Colonic mucosa (tissue), 4 donors: Measurements from ENCODE around the gene CYTH3. TPM values are rescaled to one million over a fixed set of nuclear protein-coding genes. Genes with fewer than 3 reads are reported as not detected.
"Not testable (repeated sequence)": the region's sequence is repeated elsewhere in the genome, so short reads cannot be mapped to it uniquely, and the experiment has no call there.

Source experiments
- DNase-seq: peaks from one replicate; pipeline ENCODE4 v3.0.0-alpha.2; 2020
- H3K27ac ChIP-seq: fragments of 200-600 bp; one replicate; pipeline ENCODE4 v1.8.0; 2021
- H3K27me3 ChIP-seq: fragments of 200-600 bp; one replicate; pipeline ENCODE4 v1.8.0; 2021
- H3K36me3 ChIP-seq: fragments of 200-600 bp; one replicate; pipeline ENCODE4 v1.8.0; 2021
- H3K4me1 ChIP-seq: fragments of 200-600 bp; one replicate; pipeline ENCODE4 v1.8.0; 2021; ENCODE audit warnings: mild to moderate bottlenecking
- H3K4me3 ChIP-seq: fragments of 200-600 bp; one replicate; pipeline ENCODE4 v1.8.0; 2021
- H3K9ac ChIP-seq, 2 donors: one replicate each; pipeline ENCODE4 v1.7.0; 2013; ENCODE audit warnings: control low read depth in 2 of 2, low read depth in 2 of 2, low read length in 2 of 2
- H3K9me3 ChIP-seq: fragments of 200-600 bp; one replicate; pipeline ENCODE4 v1.8.0; 2021
- intact Hi-C: fragments of 100-400 bp; cut with DNase I; formaldehyde crosslinking; loops from one replicate; pipeline ENCODE4 v1.14.1; 2022
- total RNA-seq, 2 donors: library from RNA; stranded (reverse); fragmentation: NEBNext Ultra II Directional in 1 of 2; extraction: Animal tissue kit (Norgen Biotek cat#: 25700) in 1 of 2; gene quantifications; one replicate each; pipeline ENCODE4 v1.2.1, GENCODE V29; 2021
- TF ChIP-seq, protein P1 (sequence below): fragments of 200-600 bp; IDR thresholded peaks from one replicate; pipeline ENCODE4 v1.8.0; 2022; ENCODE audit warnings: antibody characterized with exemption, mild to moderate bottlenecking
- donor health status: healthy.
- donor health status: DM: no; HTN: no; CAD: no.
- donor health status: DM: no; HTN: no; CAD: no.

Gene CYTH3
- total RNA-seq, 2 donors from 2014 or later = 9.1 to 11.3 TPM

DNA sequence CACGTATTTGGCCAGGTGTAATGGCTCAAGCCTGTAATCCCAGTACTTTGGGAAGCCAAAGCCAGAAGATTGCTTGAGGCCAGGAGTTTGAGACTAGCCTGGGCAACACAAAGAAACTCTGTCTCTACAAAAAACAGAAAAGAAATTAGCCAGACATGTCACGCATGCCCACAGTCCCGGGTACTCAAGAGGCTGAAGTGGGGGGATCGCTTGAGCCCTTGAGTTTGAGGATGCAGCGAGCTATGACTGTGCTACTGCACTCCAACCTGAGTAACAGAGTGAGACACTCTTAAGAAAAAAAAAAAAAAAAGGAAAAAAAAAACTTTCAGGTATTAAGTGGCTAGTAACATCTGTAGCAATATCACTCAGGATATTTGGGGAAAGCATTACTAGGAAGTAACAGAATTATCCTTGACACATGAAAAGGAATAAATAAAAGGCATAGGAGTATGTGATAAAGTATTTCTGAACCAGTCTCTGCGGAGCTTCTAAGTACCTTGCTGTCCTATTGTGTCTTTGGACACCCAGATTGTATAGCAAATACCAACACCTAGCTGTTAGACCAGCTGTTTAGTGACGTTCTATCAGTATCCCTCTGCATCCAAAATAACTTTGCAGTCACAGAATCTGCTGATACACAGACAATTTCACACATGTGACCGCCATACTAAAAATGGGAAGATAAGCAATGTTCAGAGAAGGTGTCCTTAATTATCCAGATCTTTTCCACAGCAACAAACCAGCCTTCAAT, 74.4 kb downstream of the CYTH3 start:
- H3K36me3 ChIP-seq = no peaks in the 10 kb centered on the region
- H3K27me3 ChIP-seq = no peaks in the 10 kb centered on the region
- no peak overlapping the region for H3K4me3 ChIP-seq
- intact Hi-C loops = no loop called here
- no peak overlapping the region for H3K9ac ChIP-seq
- H3K9me3 ChIP-seq = no peaks in the 10 kb centered on the region
- H3K27ac ChIP-seq = no peak overlapping the region
- TF ChIP-seq, protein P1, sequence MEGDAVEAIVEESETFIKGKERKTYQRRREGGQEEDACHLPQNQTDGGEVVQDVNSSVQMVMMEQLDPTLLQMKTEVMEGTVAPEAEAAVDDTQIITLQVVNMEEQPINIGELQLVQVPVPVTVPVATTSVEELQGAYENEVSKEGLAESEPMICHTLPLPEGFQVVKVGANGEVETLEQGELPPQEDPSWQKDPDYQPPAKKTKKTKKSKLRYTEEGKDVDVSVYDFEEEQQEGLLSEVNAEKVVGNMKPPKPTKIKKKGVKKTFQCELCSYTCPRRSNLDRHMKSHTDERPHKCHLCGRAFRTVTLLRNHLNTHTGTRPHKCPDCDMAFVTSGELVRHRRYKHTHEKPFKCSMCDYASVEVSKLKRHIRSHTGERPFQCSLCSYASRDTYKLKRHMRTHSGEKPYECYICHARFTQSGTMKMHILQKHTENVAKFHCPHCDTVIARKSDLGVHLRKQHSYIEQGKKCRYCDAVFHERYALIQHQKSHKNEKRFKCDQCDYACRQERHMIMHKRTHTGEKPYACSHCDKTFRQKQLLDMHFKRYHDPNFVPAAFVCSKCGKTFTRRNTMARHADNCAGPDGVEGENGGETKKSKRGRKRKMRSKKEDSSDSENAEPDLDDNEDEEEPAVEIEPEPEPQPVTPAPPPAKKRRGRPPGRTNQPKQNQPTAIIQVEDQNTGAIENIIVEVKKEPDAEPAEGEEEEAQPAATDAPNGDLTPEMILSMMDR = no peak
- H3K4me1 ChIP-seq = no peaks in the 10 kb centered on the region
- no peak for DNase-seq

DNA sequence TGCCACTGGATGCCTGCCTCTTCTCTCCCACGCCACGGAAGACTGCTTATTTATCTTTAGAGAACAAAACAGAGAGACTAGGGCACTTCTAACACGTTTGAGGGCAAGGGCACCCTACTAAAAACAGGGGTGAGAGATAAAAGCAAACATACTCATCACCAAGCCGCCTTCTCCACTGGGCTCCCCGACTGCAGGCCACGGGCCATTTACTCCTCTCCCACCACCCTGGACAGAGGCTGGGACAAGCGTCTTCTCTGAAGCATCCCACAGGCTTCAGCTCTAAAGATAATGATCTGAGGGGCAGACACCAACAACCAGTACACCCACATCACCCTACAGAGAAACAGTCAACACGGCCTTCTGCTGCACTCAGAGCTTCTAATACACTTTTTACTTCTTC, 78.7 kb downstream of the CYTH3 start:
- Histone ChIP-seq H3K9me3 (no peaks in the 10 kb centered on the region), H3K9ac (no peak overlapping the region), H3K36me3 (no peaks in the 10 kb centered on the region), H3K27me3 (no peaks in the 10 kb centered on the region), H3K4me1 (no peaks in the 10 kb centered on the region), H3K4me3 (no peak overlapping the region), H3K27ac (no peak overlapping the region)
- intact Hi-C loops = no loop called here
- TF ChIP-seq, protein P1 = no peak
- no peak for DNase-seq

DNA sequence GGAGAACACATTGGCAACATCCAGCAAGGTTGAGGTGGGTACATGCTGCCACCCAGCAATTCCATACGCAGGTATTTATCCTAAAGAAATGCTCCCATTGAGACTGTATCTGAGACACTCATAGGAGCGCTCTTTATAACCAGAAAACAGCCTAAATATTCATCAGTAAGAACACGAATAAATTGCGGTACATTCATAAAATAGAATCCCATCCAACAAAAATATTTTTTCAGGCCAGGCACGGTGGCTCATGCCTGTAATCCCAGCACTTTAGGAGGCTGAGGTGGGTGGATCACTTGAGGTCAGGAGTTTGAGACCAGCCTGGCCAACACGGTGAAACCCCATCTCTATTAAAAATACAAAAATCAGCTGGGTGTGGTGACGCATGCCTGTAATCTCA, 81.9 kb downstream of the CYTH3 start:
- H3K4me3 ChIP-seq, intact Hi-C loops: not testable (repeated sequence)

DNA sequence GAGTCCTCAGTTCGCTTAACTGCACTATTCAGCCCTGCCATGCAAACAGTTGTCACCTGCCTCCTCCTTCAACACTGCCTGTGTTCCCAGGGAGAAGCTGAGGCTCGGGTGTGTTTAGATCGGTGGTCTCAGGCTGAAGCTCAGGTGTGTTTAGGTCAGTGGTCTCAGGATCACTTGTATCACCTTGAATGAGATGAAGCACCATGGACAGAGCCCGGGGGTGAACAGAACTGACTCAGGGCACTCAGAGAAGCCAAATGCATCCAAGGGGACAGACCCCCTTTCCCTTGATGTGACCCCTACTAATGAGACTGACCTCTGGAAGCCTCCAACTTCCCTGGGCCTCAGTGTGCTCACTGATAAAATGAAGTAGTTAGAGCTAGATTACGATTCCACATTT, 84.0 kb downstream of the CYTH3 start:
- Histone ChIP-seq H3K4me3 (no peak overlapping the region), H3K27ac (no peak overlapping the region), H3K36me3 (no peaks in the 10 kb centered on the region), H3K9me3 (no peaks in the 10 kb centered on the region), H3K27me3 (no peaks in the 10 kb centered on the region), H3K4me1 (no peaks in the 10 kb centered on the region), H3K9ac (no peak overlapping the region)
- no peak for DNase-seq
- TF ChIP-seq, protein P1 = no peak
- intact Hi-C loops = no loop called here

More for the DNA sequence above, 81.9 kb downstream of the CYTH3 start:
- H3K27me3 ChIP-seq, H3K36me3 ChIP-seq, DNase-seq, H3K9me3 ChIP-seq, H3K27ac ChIP-seq, H3K4me1 ChIP-seq, H3K9ac ChIP-seq: not testable (repeated sequence)

DNA sequence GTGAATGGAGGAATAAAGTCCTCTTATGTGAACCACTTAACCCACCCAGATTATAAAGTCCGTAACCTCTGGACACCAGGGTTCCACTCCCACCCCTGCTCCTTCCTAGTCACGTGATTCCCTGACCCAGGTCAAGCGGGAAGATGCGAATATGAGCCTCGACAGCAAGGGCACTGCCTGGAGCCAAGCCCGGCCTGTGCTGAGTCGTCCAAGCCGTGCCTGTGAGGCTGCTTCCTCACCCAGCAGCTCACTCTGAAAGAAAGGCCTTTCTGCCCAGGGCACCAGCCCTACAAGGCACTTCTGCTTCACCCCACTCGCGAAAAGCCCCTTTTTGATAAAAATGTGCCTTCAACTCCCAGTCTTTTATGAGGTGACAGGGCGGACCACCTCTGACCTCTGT, 85.8 kb downstream of the CYTH3 start:
- Histone ChIP-seq H3K27ac (no peak overlapping the region), H3K27me3 (no peaks in the 10 kb centered on the region), H3K9ac (no peak overlapping the region), H3K36me3 (no peaks in the 10 kb centered on the region), H3K4me3 (no peak overlapping the region), H3K9me3 (no peaks in the 10 kb centered on the region), H3K4me1 (no peaks in the 10 kb centered on the region)
- intact Hi-C loops = no loop called here
- TF ChIP-seq, protein P1 = no peak
- no peak for DNase-seq

DNA sequence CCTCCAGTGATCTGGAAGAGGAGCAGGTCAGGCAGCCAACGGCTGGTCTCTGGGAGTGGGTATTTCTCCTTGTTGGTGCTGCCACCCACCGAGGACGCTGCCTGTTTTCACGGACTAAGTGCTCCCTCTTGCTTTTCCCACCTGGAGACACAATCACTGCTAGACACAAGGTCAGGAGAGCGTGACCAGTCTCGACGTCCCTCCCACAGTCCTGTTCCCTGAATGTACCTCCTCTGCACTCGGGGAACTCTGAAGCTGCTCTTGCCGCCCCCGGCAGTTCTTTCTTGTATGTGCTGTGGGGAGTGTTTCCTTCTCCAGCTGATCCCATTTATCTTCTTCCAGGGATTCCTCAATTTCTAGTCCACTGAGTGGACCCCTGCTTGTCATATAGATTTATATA, 89.4 kb downstream of the CYTH3 start:
- no peak for DNase-seq
- H3K27ac ChIP-seq = no peak overlapping the region
- TF ChIP-seq, protein P1 = no peak
- no peak overlapping the region for H3K4me3 ChIP-seq
- no peaks in the 10 kb centered on the region for H3K27me3 ChIP-seq
- H3K36me3 ChIP-seq = no peaks in the 10 kb centered on the region
- H3K9me3 ChIP-seq = no peaks in the 10 kb centered on the region
- H3K9ac ChIP-seq = no peak overlapping the region
- no peaks in the 10 kb centered on the region for H3K4me1 ChIP-seq
- intact Hi-C loops = no loop called here
